Stimulated activated CD4-positive, alpha-beta T cell treated with anti-CD3 and anti-CD28 coated beads, Interleukin-15, amount 100 ng/mL, for 1 hour (primary cell): ENCODE data around the gene MS4A6E.

ENCODE experiments used
- DNase-seq, 2 donors: peaks; one replicate each; pipeline ENCODE4 v3.0.0-alpha.2; 2020; ENCODE audit warnings: low read depth in 1 of 2, low spot score in 1 of 2

The MS4A6E gene

DNA sequence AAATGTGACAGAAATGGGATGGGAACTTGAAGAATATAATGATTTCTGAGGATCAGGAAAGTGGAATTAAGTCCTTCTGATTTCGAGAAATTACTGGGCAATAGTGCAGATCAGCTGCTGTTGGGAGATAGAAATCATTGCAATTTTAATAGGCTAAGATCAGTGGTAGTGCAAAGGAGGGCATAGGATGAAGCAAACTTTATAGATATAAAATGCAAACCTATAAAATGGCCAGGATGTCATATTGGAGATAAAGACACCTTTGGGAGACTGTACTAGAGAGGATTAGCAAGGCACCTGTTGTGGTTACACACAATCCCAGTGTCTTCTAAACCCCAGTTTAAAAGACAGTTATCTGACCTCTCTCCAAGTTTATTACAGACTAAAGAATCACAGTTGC is 44.8 kb downstream of the MS4A6E start:
- DNase-seq, result no peak

- DNase-seq, result no peak
Observed at GRCh38 chr11:60372767-60373166, 45.7 kb downstream of the MS4A6E start.

DNA sequence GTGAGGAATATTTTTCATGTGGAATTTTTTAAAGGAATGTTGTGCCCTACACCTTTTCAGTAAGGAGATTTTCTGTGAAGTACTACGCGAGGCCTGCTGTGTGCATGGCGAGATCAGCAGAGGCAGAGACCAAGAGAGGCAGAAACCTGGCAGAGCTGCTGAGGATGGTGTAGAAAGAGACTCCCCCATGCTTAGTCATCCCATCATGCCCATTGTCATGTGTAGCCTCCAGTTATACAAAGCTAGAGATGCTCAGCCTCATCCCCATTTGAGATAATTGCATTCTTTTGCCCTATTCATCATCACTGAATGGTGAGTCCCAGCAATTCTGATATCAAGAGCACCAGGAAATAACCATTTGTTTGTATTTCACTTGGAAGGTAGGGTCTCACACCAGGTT is 48.3 kb downstream of the MS4A6E start:
- DNase-seq, result no peak

GRCh38 chr11:60376601-60377000 is 49.5 kb downstream of the MS4A6E start:
- DNase-seq, result no peak

- DNase-seq, result no peak
Observed at GRCh38 chr11:60377401-60378136, 50.5 kb downstream of the MS4A6E start.

DNA sequence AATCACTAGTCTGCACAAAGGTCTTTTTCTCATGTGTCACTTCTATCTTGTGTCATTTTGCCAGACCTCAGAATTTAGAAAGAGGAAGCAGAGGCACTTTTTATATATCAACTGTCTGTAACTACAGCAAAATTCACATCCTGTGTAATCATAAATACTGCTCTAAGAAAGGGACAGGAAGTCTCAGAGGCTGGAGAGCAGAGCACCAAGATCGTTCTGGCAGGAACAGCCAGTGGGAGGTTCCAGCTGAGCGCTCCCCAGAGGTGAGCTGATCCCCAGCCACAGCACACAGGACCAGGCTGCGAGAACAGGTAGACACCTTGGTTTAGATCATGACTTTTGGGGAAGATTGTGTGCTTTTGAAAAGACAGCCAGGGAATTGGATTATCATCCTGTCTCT is 51.3 kb downstream of the MS4A6E start, which contains the start of gene MS4A7:
TSS of gene MS4A7 (plus strand) at position 179 of the 400 bp plus-strand sequence. CDS start 4,610 bp downstream, outside the sequence.
- no peak for DNase-seq

DNA sequence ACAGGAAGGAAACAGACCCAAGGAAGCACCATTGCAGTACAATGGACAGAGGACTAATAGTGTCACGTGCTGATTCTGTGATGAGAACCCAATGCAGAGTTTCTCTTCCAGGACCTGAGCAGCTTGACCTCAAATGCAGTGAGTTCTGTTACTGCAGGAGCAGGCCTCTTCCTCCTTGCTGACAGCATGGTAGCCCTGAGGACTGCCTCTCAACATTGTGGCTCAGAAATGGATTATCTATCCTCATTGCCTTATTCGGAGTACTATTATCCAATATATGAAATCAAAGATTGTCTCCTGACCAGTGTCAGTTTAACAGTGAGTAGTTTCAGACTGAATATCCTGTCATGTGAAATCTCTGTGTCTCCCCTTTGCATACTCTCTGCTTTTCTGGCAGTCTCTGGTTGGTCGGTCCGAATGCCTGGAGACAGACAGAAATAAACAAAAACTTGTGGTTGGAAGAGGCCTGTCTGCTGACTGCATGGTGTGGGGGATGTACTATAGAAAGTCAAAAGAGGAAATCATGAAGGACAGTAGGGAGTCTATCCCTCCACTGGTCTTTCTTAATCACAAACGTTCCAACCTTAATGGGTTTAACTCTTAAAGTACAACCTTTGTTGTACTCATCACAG is 62.3 kb downstream of the MS4A6E start:
- DNase-seq, result no peak

GRCh38 chr11:60390419-60390818 is 63.4 kb downstream of the MS4A6E start:
- no peak for DNase-seq
